ENCODE measurements around the gene GPC6.
A peak's percentile ranks its signal among the peaks of the same experiment; 100 is the strongest.

Gene GPC6

GRCh38 chr13:93225610-93226009 is 997 bp upstream of the GPC6 start:
- no peak for TF ChIP-seq GATA3 (IDR thresholded peaks at IDR 0.05; ENCODE audit: low read depth, low read length)
- no peak for TF ChIP-seq GATA2 (IDR thresholded peaks at IDR 0.05; ENCODE audit: low read depth, low read length)

GRCh38 chr13:93226065-93226622 is 463 bp upstream of the GPC6 start:
- TF ChIP-seq GATA2 (IDR thresholded peaks at IDR 0.05; ENCODE audit: low read depth, low read length) (no peak), GATA3 (IDR thresholded peaks at IDR 0.05; ENCODE audit: low read depth, low read length) (no peak)

GRCh38 chr13:93227280-93227877 is 772 bp downstream of the GPC6 start:
- TF ChIP-seq GATA3 (IDR thresholded peaks at IDR 0.05; ENCODE audit: low read depth, low read length) = no peak
- TF ChIP-seq GATA2 (IDR thresholded peaks at IDR 0.05; ENCODE audit: low read depth, low read length) = no peak

GRCh38 chr13:93227878-93228642 is 1.5 kb downstream of the GPC6 start:
- TF ChIP-seq GATA2 (IDR thresholded peaks at IDR 0.05; ENCODE audit: low read depth, low read length) = peak; percentile 4; the same call in 1 of the 2 replicates
- TF ChIP-seq GATA3 (IDR thresholded peaks at IDR 0.05; ENCODE audit: low read depth, low read length) = no peak

GRCh38 chr13:93228643-93228937 is 2.0 kb downstream of the GPC6 start:
- no peak for TF ChIP-seq GATA3 (IDR thresholded peaks at IDR 0.05; ENCODE audit: low read depth, low read length)
- TF ChIP-seq GATA2 (IDR thresholded peaks at IDR 0.05; ENCODE audit: low read depth, low read length) = no peak

- TF ChIP-seq GATA3 (IDR thresholded peaks at IDR 0.05; ENCODE audit: low read depth, low read length) (no peak), GATA2 (IDR thresholded peaks at IDR 0.05; ENCODE audit: low read depth, low read length) (no peak)
Measured at GRCh38 chr13:93230261-93230855, 3.8 kb downstream of the GPC6 start.

- TF ChIP-seq GATA2 (IDR thresholded peaks at IDR 0.05; ENCODE audit: low read depth, low read length) = no peak
- TF ChIP-seq GATA3 (IDR thresholded peaks at IDR 0.05; ENCODE audit: low read depth, low read length) = no peak
Measured at GRCh38 chr13:93231867-93232266, 5.3 kb downstream of the GPC6 start.

- no peak for TF ChIP-seq GATA2 (IDR thresholded peaks at IDR 0.05; ENCODE audit: low read depth, low read length)
- no peak for TF ChIP-seq GATA3 (IDR thresholded peaks at IDR 0.05; ENCODE audit: low read depth, low read length)
Measured at GRCh38 chr13:93233997-93234416, 7.4 kb downstream of the GPC6 start.

GRCh38 chr13:93234459-93234858 is 7.9 kb downstream of the GPC6 start:
- TF ChIP-seq GATA3 (IDR thresholded peaks at IDR 0.05; ENCODE audit: low read depth, low read length) (no peak), GATA2 (IDR thresholded peaks at IDR 0.05; ENCODE audit: low read depth, low read length) (no peak)

GRCh38 chr13:93235258-93236015 is 8.8 kb downstream of the GPC6 start:
- TF ChIP-seq GATA3 (IDR thresholded peaks at IDR 0.05; ENCODE audit: low read depth, low read length) (no peak), GATA2 (IDR thresholded peaks at IDR 0.05; ENCODE audit: low read depth, low read length) (no peak)

- TF ChIP-seq GATA2 (IDR thresholded peaks at IDR 0.05; ENCODE audit: low read depth, low read length) (no peak), GATA3 (IDR thresholded peaks at IDR 0.05; ENCODE audit: low read depth, low read length) (no peak)
Measured at GRCh38 chr13:93238711-93239110, 12.1 kb downstream of the GPC6 start.

- TF ChIP-seq GATA3 (IDR thresholded peaks at IDR 0.05; ENCODE audit: low read depth, low read length) = no peak
- TF ChIP-seq GATA2 (IDR thresholded peaks at IDR 0.05; ENCODE audit: low read depth, low read length) = no peak
Measured at GRCh38 chr13:93243375-93244063, 16.9 kb downstream of the GPC6 start.

- TF ChIP-seq GATA3 (IDR thresholded peaks at IDR 0.05; ENCODE audit: low read depth, low read length) = no peak
- TF ChIP-seq GATA2 (IDR thresholded peaks at IDR 0.05; ENCODE audit: low read depth, low read length) = no peak
Measured at GRCh38 chr13:93244141-93244917, 17.7 kb downstream of the GPC6 start.

Data from SH-SY5Y (cell line).